SK-N-SH (cell line): ENCODE measurements around the gene RSAD2. TPM values are rescaled to one million over a fixed set of nuclear protein-coding genes. Genes with fewer than 3 reads are reported as not detected.

Source experiments
- CTCF ChIA-PET: fragments of 300-600, 350-600 bp; formaldehyde crosslinking; extraction: SDS; loops from one replicate; lab custom pipeline; 2021; lab: Yijun Ruan, JAX
- POLR2A ChIA-PET: fragments of 350-600 bp; sonication (Branson Sonifier 250); formaldehyde crosslinking; extraction: SDS; loops from one replicate; lab custom pipeline; 2020; ENCODE audit warnings: antibody characterized with exemption, inconsistent platforms; lab: Yijun Ruan, JAX
- DNase-seq: peaks from one replicate; pipeline ENCODE4 v3.0.0; 2012
- H2AFZ ChIP-seq: fragments of 200-600 bp; sonication (generic); 2 replicates; pipeline ENCODE4 v1.8.1; 2016; ENCODE audit warnings: antibody characterized with exemption, mild to moderate bottlenecking, low read depth
- H3F3A ChIP-seq: fragments of 200-600 bp; sonication (generic); replicated peaks from 2 replicates; pipeline ENCODE3; 2016; ENCODE audit warnings: antibody characterized with exemption, mild to moderate bottlenecking; ENCODE audit not compliant: insufficient read depth
- H3K27ac ChIP-seq, 2 experiments: fragments of 200-500 bp in 1 of 2; fragments of 200-600 bp in 1 of 2; sonication (Bioruptor generic) in 1 of 2; sonication (generic), shearing (Covaris generic) in 1 of 2; 2 replicates each; pipeline versions ENCODE4 v1.5.1 to v1.6.1; 2014 to 2016; ENCODE audit warnings: low read depth in 2 of 2, inconsistent platforms in 1 of 2, low read length in 1 of 2, mild to moderate bottlenecking in 1 of 2, mixed read lengths in 1 of 2
- H3K27me3 ChIP-seq: fragments of 200-600 bp; sonication (generic), shearing (Covaris generic); 2 replicates; pipeline ENCODE4 v1.6.1; 2016; ENCODE audit warnings: mixed run types; ENCODE audit not compliant: insufficient read depth
- H3K36me3 ChIP-seq, 2 experiments: fragments of 200-500 bp in 1 of 2; fragments of 200-600 bp in 1 of 2; sonication (Bioruptor generic) in 1 of 2; sonication (generic) in 1 of 2; replicated peaks in 1 of 2; 2 replicates each; pipeline versions ENCODE3 to v1.5.1; 2014 to 2016; ENCODE audit warnings: low read length in 1 of 2, mild to moderate bottlenecking in 1 of 2; ENCODE audit not compliant: insufficient read depth in 2 of 2, control insufficient read depth in 1 of 2
- H3K4me1 ChIP-seq, 2 experiments: fragments of 200-500 bp in 1 of 2; fragments of 200-600 bp in 1 of 2; sonication (Bioruptor generic) in 1 of 2; sonication (generic), shearing (Covaris generic) in 1 of 2; 2 replicates each; pipeline versions ENCODE4 v1.5.1 to v1.6.1; 2014 to 2016; ENCODE audit warnings: low read depth in 1 of 2, low read length in 1 of 2, mixed run types in 1 of 2; ENCODE audit not compliant: insufficient read depth in 2 of 2, control insufficient read depth in 1 of 2
- H3K4me2 ChIP-seq: fragments of 200-600 bp; sonication (generic), shearing (Covaris generic); 2 replicates; pipeline ENCODE4 v1.6.1; 2017; ENCODE audit warnings: mixed run types
- H3K4me3 ChIP-seq, 2 experiments: fragments of 200-500 bp in 1 of 2; fragments of 200-600 bp in 1 of 2; sonication (Bioruptor generic) in 1 of 2; sonication (generic), shearing (Covaris generic) in 1 of 2; 2 replicates each; pipeline versions ENCODE4 v1.5.1 to v1.8.1; 2014 to 2016; ENCODE audit warnings: low read depth in 2 of 2, inconsistent platforms in 1 of 2, low read length in 1 of 2, mild to moderate bottlenecking in 1 of 2, mixed read lengths in 1 of 2, moderate library complexity in 1 of 2
- H3K79me2 ChIP-seq: fragments of 200-600 bp; sonication (generic); 2 replicates; pipeline ENCODE4 v1.8.1; 2017; ENCODE audit warnings: mild to moderate bottlenecking; ENCODE audit not compliant: insufficient read depth
- H3K9ac ChIP-seq: fragments of 200-600 bp; sonication (generic); 2 replicates; pipeline ENCODE4 v1.6.1; 2017; ENCODE audit warnings: mixed run types
- H3K9me2 ChIP-seq: fragments of 200-600 bp; sonication (generic); 2 replicates; pipeline ENCODE4 v1.6.1; 2017; ENCODE audit warnings: mixed run types
- H3K9me3 ChIP-seq: fragments of 200-600 bp; sonication (generic); 2 replicates; pipeline ENCODE4 v1.6.1; 2017; ENCODE audit warnings: mixed run types, mild to moderate bottlenecking, moderate library complexity
- H4K20me1 ChIP-seq: fragments of 200-600 bp; sonication (generic); 2 replicates; pipeline ENCODE4 v1.6.1; 2017; ENCODE audit warnings: mild to moderate bottlenecking, mixed run types; ENCODE audit not compliant: insufficient read depth
- CHD2 ChIP-seq: fragments of 150-350 bp; IDR thresholded peaks from 2 replicates; pipeline ENCODE4 v1.6.1; 2018; ENCODE audit warnings: low read length; ENCODE audit not compliant: partially characterized antibody
- ELF1 ChIP-seq: IDR thresholded peaks from 2 replicates; pipeline ENCODE4 v1.4.0; 2012
- EP300 ChIP-seq, 2 experiments: IDR thresholded peaks; 2 replicates each; pipeline versions ENCODE4 v1.4.0 to v1.6.1; 2012; ENCODE audit warnings: borderline replicate concordance in 1 of 2, low read depth in 1 of 2, low read length in 1 of 2
- GABPA ChIP-seq: IDR thresholded peaks from 2 replicates; pipeline ENCODE4 v1.4.0; 2012; ENCODE audit warnings: low read depth, mild to moderate bottlenecking
- GATA2 ChIP-seq: sonication (generic); formaldehyde crosslinking; IDR thresholded peaks from 2 replicates; pipeline ENCODE4 v1.5.0; 2020; ENCODE audit warnings: mild to moderate bottlenecking, missing genetic modification reagents
- JUND ChIP-seq: IDR thresholded peaks from 2 replicates; pipeline ENCODE4 v1.4.0; 2012
- MEF2A ChIP-seq: IDR thresholded peaks from 2 replicates; pipeline ENCODE4 v1.4.0; 2012; ENCODE audit warnings: low read depth, borderline replicate concordance
- MXI1 ChIP-seq: IDR thresholded peaks from 2 replicates; pipeline ENCODE4 v1.6.1; 2012; ENCODE audit warnings: mild to moderate bottlenecking, low read depth, low read length, improper control_type of control experiment
- NRF1 ChIP-seq: IDR thresholded peaks from 2 replicates; pipeline ENCODE4 v1.6.1; 2012; ENCODE audit warnings: low read depth, mild to moderate bottlenecking, low read length
- POLR2AphosphoS5 ChIP-seq: IDR thresholded peaks from 2 replicates; pipeline ENCODE4 v1.6.1; 2012; ENCODE audit warnings: low read depth, low read length
- RAD21 ChIP-seq: IDR thresholded peaks from 2 replicates; pipeline ENCODE4 v1.6.1; 2012; ENCODE audit warnings: mild to moderate bottlenecking, low read length
- SIN3A ChIP-seq: IDR thresholded peaks from 2 replicates; pipeline ENCODE4 v1.6.1; 2012; ENCODE audit warnings: low read depth, mild to moderate bottlenecking, low read length, moderate library complexity, borderline replicate concordance
- SMC3 ChIP-seq: IDR thresholded peaks from 2 replicates; pipeline ENCODE4 v1.6.1; 2012; ENCODE audit warnings: low read depth, low read length, improper control_type of control experiment
- TAF1 ChIP-seq: IDR thresholded peaks from 2 replicates; pipeline ENCODE4 v1.6.1; 2012; ENCODE audit warnings: low read depth, mild to moderate bottlenecking, low read length, moderate library complexity, borderline replicate concordance
- TCF12 ChIP-seq: IDR thresholded peaks from 2 replicates; pipeline ENCODE4 v1.4.0; 2012
- WGBS: methylation state at CpG from one replicate; pipeline ENCODE4 v1.1.6; 2017; ENCODE audit warnings: low lambda C conversion rate; 5-methylcytosine and 5-hydroxymethylcytosine counted together
- polyA plus RNA-seq, 3 experiments: library from polyadenylated mRNA; depleted of rRNA; stranded (reverse); fragments of >200 nt; gene quantifications; 2 replicates each; pipeline ENCODE4 v1.2.3, GENCODE V29; 2012
- TF ChIP-seq, protein P1 (sequence below): IDR thresholded peaks from 2 replicates; pipeline ENCODE4; 2012
- TF ChIP-seq, protein P2 (sequence below): IDR thresholded peaks from 2 replicates; pipeline ENCODE4 v1.6.1; 2012; ENCODE audit warnings: mild to moderate bottlenecking, low read depth, low read length, moderate library complexity
- TF ChIP-seq, protein P3 (sequence below): fragments of 200-600 bp; sonication (generic); IDR thresholded peaks from 2 replicates; pipeline ENCODE4 v1.6.1; 2017; ENCODE audit warnings: antibody characterized with exemption, mild to moderate bottlenecking, moderate library complexity

RSAD2 gene
- polyA plus RNA-seq, 1 of the 3 experiments (the other 2 are of a cell fraction) = 0.35 TPM

DNA sequence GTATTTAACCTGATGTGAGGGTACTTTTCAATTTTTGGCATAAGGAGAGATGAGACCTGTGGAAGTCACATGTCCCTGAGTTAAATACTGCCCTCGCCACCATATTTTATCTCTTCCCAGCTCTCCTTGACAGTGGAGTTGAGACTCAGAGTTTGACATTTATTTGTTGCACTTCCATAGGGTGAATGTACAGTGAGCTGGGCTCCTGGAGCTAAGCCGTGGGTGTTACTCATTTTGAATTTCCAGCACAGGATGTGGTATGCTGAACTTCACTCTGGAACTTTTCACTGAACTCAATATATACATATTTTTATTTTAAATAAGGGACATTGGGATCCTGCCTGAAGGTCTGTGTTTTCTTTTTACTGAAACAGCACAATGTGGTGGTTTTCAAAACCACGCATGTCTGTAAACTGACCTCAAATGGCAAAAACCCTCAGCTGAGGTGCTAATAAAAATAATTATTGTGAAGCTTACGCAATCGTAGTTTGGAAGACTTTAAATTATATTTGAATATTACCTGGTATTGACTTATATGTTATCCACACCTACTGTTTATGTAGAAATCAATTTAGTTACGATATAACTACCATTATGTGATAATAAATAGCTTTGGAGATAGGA lies 51.7 kb downstream of the RSAD2 start:
- Histone ChIP-seq H2AFZ (no peak overlapping the region), H4K20me1 (peaks cover 32% of the 10 kb centered on the region), H3K9me2 (no peaks in the 10 kb centered on the region)
- DNase-seq = no peak
- 87% methylated on average over 6 of the region's 6 CpGs for WGBS
- TF ChIP-seq GATA2 (CRISPR knock-in tag) (no peak), SMC3 (no peak), MEF2A (no peak), GABPA (no peak), CHD2 (no peak), NRF1 (no peak), MXI1 (no peak), TAF1 (no peak)
- TF ChIP-seq, all 33 proteins: peak for 0
- Histone ChIP-seq H3K79me2 (peaks cover 74% of the 10 kb centered on the region), H3K27ac (no peak overlapping the region; a peak in 1 of 4 replicates), H3F3A (no peaks in the 10 kb centered on the region), H3K36me3 (no peaks in the 10 kb centered on the region), H3K4me3 (no peak overlapping the region), H3K4me1 (peaks cover 0 to 56% of the 10 kb centered on the region in 2 experiments; a peak in 2 of 4 replicates), H3K4me2 (no peak overlapping the region), H3K9ac (no peak overlapping the region), H3K9me3 (no peaks in the 10 kb centered on the region), H3K27me3 (no peaks in the 10 kb centered on the region)
- ChIA-PET POLR2A (no interaction called here), CTCF (interaction anchor here (0.7 to 25.9 kb wide), 7 partner anchors 10 to 86 kb away, joined by 3 to 437 read pairs (median 6); no protein-coding TSS in a partner anchor)

DNA sequence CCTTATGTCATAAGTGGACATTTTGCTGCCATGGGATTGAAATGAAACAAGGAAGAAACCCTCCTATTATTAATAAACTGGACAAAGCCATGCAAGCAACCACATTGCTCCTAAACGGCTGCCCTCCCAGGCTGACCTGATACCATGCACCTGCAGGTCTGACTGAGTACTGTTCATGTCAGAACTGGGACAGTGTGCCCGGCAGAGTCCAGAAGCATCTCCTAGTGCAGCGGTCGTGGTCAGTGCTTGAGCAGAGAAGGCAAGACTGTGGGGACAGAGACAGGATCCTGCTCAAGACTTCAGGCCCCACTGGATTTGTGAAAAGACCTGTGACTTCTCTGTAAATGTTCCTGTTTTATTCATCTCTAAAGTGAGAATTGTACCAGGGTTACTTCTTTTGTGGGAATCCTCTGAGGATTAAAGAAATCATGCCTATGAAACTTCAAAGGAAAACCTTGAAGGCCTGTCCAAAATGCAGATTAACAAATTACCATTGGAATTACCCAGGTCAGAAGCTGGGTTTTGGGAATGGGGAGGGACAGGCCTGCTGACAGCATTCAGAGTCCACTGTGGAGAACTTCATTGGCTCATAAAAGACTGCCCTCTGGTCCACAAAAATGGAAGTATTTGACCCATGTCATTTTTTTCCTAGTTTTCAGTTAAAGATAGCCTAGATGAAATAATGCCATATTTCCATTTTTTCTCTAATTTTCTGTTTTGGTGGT lies 53.5 kb downstream of the RSAD2 start:
- Histone ChIP-seq H3K27me3 (no peaks in the 10 kb centered on the region), H3K9me3 (no peaks in the 10 kb centered on the region), H3K36me3 (no peaks in the 10 kb centered on the region), H3K9ac (no peak overlapping the region), H3K9me2 (no peaks in the 10 kb centered on the region), H3K27ac (no peak overlapping the region; a peak in 1 of 4 replicates), H3K4me2 (no peak overlapping the region), H4K20me1 (peaks cover 24% of the 10 kb centered on the region; the same call in 1 of the 2 replicates), H3K79me2 (peaks cover 63% of the 10 kb centered on the region), H3F3A (no peaks in the 10 kb centered on the region), H3K4me3 (no peak overlapping the region), H2AFZ (no peak overlapping the region), H3K4me1 (peaks cover 0 to 40% of the 10 kb centered on the region in 2 experiments; a peak in 2 of 4 replicates)
- DNase-seq = no peak
- ChIA-PET CTCF (interaction anchor here (1.4 to 25.9 kb wide), 4 partner anchors 14 to 85 kb away, joined by 4 to 437 read pairs (median 12); partner anchors contain the start of gene RNF144A), POLR2A (no interaction called here)
- 96% methylated on average over 4 of the region's 4 CpGs for WGBS
- TF ChIP-seq SIN3A (no peak), ELF1 (no peak), TCF12 (no peak), JUND (no peak), EP300 (IDR thresholded peaks at IDR 0.05; ENCODE audit: borderline replicate concordance in 1 of 2, low read depth in 1 of 2, low read length in 1 of 2) (no peak), TAF1 (no peak), RAD21 (no peak), POLR2AphosphoS5 (no peak), SMC3 (no peak), GATA2 (CRISPR knock-in tag) (no peak)
- TF ChIP-seq, protein P1, sequence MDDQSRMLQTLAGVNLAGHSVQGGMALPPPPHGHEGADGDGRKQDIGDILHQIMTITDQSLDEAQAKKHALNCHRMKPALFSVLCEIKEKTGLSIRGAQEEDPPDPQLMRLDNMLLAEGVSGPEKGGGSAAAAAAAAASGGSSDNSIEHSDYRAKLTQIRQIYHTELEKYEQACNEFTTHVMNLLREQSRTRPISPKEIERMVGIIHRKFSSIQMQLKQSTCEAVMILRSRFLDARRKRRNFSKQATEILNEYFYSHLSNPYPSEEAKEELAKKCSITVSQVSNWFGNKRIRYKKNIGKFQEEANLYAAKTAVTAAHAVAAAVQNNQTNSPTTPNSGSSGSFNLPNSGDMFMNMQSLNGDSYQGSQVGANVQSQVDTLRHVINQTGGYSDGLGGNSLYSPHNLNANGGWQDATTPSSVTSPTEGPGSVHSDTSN = no peak
- TF ChIP-seq, protein P2, sequence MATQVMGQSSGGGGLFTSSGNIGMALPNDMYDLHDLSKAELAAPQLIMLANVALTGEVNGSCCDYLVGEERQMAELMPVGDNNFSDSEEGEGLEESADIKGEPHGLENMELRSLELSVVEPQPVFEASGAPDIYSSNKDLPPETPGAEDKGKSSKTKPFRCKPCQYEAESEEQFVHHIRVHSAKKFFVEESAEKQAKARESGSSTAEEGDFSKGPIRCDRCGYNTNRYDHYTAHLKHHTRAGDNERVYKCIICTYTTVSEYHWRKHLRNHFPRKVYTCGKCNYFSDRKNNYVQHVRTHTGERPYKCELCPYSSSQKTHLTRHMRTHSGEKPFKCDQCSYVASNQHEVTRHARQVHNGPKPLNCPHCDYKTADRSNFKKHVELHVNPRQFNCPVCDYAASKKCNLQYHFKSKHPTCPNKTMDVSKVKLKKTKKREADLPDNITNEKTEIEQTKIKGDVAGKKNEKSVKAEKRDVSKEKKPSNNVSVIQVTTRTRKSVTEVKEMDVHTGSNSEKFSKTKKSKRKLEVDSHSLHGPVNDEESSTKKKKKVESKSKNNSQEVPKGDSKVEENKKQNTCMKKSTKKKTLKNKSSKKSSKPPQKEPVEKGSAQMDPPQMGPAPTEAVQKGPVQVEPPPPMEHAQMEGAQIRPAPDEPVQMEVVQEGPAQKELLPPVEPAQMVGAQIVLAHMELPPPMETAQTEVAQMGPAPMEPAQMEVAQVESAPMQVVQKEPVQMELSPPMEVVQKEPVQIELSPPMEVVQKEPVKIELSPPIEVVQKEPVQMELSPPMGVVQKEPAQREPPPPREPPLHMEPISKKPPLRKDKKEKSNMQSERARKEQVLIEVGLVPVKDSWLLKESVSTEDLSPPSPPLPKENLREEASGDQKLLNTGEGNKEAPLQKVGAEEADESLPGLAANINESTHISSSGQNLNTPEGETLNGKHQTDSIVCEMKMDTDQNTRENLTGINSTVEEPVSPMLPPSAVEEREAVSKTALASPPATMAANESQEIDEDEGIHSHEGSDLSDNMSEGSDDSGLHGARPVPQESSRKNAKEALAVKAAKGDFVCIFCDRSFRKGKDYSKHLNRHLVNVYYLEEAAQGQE = no peak
- TF ChIP-seq, protein P3, sequence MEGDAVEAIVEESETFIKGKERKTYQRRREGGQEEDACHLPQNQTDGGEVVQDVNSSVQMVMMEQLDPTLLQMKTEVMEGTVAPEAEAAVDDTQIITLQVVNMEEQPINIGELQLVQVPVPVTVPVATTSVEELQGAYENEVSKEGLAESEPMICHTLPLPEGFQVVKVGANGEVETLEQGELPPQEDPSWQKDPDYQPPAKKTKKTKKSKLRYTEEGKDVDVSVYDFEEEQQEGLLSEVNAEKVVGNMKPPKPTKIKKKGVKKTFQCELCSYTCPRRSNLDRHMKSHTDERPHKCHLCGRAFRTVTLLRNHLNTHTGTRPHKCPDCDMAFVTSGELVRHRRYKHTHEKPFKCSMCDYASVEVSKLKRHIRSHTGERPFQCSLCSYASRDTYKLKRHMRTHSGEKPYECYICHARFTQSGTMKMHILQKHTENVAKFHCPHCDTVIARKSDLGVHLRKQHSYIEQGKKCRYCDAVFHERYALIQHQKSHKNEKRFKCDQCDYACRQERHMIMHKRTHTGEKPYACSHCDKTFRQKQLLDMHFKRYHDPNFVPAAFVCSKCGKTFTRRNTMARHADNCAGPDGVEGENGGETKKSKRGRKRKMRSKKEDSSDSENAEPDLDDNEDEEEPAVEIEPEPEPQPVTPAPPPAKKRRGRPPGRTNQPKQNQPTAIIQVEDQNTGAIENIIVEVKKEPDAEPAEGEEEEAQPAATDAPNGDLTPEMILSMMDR = no peak
